ENCODE measurements around the gene CYBC1.
"Not testable (repeated sequence)": the region's sequence is repeated elsewhere in the genome, so short reads cannot be mapped to it uniquely, and the experiment has no call there.

The CYBC1 gene

GRCh38 chr17:82433560-82434215, 16.9 kb downstream of the CYBC1 start:
- DNase-seq, result no peak

- DNase-seq, result no peak
These were observed 18.5 kb downstream of the CYBC1 start for GRCh38 chr17:82432017-82432416.

DNA sequence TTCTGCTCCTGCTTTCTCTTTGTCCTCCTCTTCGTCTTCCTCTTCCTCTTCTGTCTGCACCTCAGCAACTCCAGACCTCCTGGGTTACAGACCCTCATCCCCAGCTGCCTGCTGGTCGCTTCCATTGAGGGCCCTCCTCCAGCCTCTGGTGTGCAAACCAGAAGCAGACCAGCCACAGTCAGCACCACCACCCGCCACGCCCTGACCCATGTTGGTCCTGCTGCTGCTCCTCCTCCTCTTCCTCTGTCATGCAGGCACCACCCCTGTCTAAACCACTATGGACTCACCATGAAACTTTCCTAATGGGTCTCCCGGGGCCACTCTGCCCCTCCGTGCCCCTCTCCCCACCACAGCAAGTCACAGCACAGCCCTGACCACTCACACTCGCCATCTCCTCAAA, 20.7 kb downstream of the CYBC1 start:
- DNase-seq, result no peak

DNA sequence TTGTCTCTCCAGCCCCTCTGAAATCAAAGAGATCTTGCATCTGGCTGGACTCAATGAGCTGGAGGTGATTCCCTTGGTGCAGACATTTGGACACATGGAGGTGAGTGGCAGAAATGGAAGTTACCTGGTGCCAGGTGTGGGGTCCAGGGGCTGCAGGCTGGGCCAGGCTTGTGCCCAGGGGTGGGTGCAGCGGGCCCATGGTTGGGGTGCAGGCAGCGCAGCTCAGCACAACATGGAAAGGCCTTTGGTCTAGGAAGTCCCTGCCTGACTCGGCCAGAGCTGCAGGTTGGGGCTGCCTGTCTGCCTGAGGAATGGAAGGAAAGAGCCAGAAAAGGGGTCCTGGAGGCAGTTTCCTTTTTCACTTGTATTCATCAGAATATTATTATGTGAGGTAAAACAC, 22.0 kb downstream of the CYBC1 start:
- no peak for DNase-seq

DNA sequence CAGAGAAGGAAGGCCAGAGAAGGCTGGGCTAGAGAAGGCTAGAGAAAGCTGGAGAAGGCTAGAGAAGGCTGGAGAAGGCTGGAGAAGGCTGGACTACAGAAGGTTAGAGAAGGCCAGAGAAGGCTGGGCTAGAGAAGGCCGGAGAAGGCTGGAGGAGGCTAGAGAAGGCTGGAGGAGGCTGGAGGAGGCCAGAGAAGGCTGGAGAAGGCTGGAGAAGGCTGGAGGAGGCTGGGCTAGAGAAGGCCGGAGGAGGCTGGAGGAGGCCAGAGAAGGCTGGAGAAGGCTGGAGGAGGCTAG, 25.7 kb downstream of the CYBC1 start:
- no peak for DNase-seq

DNA sequence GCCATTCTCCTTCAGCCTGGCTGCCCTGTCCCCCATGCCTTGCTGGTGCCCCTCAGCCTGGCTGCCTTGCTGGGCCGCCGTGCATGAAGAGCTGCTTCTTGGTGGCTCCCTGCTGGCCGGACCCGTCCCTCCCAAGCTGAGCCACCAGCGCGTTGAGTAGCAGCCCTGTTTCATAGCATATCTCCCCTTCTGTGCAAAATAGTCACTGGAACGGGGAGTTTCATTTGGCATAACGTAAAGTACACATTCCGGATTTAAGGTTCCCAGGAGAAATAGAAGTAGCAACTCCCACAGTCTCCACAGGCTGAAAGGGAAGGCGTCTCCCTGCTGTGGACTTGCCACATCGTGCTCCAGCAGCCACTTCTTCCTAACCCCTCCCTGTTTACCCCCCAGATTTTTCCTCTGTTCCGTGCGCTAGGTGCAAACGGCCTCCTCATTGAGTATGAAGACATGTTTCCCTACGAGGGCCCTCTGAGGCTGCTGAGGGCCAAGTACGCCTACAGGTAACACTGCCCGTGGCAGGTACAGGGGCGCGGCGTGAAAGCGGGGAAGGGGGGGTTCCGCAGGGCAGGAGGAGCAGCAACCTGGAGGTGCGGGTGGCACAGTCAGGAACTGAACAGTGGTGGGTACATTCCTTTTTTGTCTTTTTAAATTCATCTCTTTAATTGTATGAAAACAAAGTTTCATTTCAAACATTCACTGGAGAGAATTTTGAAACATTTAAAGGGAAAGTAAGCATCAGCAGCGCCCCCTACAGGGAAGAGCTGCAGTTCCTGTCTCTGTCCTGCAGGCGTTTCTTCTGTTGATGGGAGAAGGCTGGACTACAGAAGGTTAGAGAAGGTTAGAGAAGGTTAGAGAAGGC, 26.3 kb downstream of the CYBC1 start:
- peak; percentile 31 to 52 for DNase-seq

DNA sequence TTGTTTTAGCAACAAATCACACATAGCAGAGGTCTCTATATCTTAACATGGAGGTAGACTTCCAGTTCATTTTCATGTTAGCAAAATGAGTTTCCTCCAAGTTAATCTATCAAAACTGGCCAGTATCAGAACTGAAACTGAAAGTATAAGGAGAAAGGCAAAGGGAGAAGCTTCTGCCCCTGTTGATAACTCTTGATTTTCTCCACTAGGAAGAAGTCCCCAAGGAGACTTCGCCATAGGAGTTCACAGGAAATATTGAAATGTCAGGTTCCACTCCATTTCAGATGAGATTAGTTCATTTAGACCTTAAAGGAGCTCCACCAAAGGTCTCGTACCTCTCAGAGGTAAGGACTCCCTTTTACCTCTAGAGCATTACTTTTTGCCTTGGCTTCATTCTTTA, 31.0 kb downstream of the CYBC1 start:
- DNase-seq, result no peak

DNA sequence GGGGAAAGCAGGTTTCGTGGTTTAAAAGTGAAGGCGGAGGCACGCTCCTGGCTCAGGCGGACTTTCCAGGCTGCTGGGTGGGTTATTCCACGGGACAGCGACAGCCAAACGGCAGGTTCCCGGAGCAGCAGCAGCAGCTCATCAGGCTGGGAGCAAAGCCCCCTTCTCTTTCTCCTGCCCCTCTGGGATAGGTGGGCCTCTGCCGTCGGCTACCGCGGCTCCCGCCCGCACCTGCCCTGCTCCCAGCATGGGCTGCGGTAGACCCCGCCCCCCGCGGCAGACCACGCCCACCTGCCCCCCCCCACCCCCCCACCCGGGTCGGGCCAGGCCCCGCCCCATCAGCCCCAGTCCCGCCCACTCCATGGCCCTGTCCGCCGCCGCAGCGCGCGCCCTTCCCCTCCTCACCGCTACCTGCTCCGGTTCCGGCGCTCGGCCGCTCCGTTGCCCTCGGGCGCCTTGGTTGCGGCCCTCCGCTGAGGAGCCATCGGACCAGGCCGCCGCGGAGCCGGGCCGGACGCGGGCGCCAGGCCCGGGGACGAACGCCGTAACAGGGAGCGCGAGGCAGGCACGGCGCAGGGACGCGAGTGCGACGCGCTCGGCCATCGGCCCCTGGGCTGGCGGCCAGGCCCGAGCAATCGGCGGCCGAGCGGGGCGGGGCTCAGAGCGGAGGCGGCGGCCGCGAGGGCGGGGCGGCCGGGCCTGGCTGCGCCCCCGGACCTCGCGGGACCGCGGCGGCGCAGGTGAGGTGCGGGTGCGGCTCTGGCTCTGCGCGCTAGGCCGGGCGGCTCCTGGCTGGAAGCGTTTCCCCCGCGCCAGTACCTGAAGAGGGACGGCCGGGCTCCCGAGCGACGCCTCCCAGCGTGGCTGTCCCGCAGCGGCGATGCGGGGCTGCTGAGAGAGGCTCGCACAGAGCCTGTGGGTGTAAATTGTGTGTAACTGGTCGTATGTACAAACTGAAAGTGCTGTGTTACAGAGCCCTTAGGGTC, 32.3 kb downstream of the CYBC1 start, which contains the start of the genes HEXD and OGFOD3:
TSS of gene HEXD (plus strand) at position 347 of the 986 bp plus-strand sequence. CDS start 1,453 bp downstream, outside the sequence.
TSS of gene OGFOD3 (minus strand) at position 586 of the 986 bp plus-strand sequence. CDS start at position 485, 101 bp downstream.
- peak; percentile 79 to 82 for DNase-seq

GRCh38 chr17:82416771-82417170, 33.8 kb downstream of the CYBC1 start:
- no peak for DNase-seq

DNA sequence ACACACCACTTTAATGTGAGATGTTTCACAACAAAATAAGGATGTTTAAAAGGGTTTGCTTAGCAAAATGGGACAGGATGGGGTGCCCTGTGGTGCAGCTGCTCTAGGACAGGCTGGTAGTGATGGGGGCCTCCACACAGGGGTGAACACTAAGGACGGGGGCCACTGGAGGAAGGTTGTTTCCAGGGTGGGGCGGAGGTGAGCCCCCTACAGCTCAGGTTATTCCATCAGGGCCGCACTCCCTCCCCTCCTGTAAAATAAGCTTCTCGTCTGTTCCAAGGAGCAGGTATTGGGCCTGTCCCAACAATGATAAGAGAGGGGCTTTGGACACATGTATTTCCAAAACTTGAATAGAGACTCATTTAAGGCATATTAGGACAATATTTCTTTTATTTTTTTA, 34.3 kb downstream of the CYBC1 start:
- no peak for DNase-seq

GRCh38 chr17:82415786-82416185, 34.8 kb downstream of the CYBC1 start:
- DNase-seq, result no peak

GRCh38 chr17:82415336-82415735, 35.2 kb downstream of the CYBC1 start:
- DNase-seq, result no peak

GRCh38 chr17:82414548-82415281, 35.8 kb downstream of the CYBC1 start:
- DNase-seq, result peak; percentile 72 to 73

DNA sequence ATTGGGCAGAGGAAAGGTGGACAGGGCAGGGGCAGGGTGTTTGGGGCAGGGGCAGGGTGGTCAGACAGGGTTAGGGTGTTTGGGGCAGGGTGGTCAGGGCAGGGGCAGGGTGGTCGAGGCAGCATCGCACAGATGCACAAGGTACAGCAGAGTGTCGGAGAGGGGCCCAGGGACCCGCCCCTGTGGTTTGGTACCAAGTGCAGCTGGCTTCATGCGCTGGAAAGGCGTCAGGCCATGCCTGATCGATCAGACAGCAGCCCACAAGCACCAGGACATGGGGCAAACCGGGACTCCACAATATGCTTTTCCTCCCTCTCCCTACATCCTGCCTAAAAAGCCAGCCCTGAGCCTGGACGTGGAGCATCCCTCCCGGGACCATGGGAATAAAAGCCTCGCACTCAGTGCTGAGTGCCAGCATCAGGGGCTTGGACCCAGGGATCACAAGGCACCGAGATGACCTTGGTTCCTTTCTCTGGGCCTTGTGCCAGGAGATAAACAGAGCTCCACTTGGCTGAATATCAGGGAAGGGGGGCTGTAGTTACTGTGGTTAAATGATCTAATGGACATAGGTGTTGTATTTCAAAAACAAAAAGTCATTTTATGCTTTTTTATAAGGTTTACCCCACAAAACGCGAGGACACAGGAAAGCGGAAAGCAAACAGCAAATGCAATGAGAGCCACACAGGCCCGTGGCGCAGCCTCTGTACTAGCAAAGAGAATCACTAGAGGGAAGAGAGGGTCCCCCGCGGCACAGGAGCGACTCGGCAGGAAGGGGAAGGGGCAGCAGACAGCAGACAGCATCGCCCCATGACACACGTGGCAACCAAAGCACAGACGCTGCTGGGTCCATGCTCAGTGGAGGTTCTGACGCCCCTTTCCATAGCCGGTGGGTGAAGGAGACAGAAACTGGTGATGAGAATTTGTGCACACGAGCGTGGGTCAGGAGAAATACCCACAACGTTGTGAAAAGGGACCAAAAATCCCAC, 37.7 kb downstream of the CYBC1 start:
- no peak for DNase-seq

GRCh38 chr17:82412081-82412480, 38.5 kb downstream of the CYBC1 start:
- not testable (repeated sequence) for DNase-seq

DNA sequence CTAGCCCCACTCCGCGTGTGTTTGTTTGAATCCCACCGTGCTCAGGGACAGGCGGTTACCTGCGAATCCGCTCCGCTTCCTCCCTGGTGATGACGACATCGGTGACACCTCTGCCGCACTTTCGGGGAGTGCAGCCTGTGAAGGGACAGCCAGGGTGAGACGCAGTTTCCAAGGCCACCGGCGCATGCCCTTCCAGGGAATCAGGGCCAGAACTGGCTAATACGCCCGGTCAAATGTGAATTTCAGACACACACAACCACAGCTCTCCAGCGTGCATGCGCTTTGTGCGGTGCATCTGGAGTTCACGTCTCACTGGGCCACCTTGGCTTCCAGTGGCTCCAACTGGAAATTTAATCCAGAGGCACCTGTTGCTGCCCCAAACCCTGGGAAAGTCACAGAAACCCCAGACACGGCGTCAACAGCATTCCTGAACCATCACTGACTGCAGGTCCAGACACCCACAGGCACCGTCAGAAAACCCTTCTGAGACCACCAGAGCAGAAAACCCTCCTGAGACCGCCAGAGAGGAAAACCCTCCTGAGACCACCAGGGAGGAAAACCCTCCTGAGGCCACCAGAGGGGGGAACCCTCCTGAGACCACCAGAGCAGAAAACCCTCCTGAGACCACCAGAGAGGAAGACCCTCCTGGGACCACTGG, 39.0 kb downstream of the CYBC1 start:
- no peak for DNase-seq

GRCh38 chr17:82410014-82410716, 40.4 kb downstream of the CYBC1 start:
- DNase-seq, result no peak

GRCh38 chr17:82408938-82409318, 41.6 kb downstream of the CYBC1 start:
- no peak for DNase-seq

DNA sequence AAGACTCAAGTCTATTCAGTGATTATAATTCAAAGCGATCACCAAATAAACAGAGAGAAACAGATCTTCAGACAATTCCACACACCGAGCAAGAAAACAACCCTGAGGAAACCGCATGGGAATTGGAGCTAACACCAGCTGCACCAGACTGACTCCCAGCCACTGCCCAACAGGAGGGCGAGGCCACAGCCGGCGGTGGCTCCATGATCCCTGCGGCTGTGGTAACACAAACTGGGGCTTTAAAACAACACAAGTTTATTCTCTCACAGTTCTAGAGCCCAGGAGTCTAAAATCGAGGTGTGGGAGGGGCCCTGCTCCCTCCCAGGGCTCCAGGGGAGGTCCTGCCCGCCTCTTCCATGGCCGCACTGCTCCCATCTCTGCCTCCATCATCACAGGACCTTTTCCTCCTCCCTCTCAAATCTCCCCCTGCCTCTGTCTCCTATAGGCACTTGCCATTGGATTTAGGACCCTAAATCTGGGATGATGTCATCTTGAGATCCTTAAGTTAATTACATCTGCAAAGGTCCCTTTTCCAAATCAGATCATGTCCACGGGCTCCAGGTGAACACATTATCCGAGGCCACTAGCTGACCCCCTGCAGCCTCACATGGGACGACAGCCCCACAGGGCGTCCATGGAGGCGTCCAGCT, 42.1 kb downstream of the CYBC1 start:
- no peak for DNase-seq

All from stimulated activated CD4-positive, alpha-beta T cell treated with anti-CD3 and anti-CD28 coated beads, Interleukin-4, amount 100 ng/mL, for 4 hours (primary cell).